HCT116 (cell line): ENCODE measurements around the gene APBA1. TPM values are rescaled to one million over a fixed set of nuclear protein-coding genes. Genes with fewer than 3 reads are reported as not detected.

Experiments used
- ATAC-seq: fragments of 200-7000 bp; cut with Tn5 transposase; 2 replicates; pipeline ENCODE4 v1.9.1; 2020; ENCODE audit warnings: mild to moderate bottlenecking, moderate library complexity
- BruUV-seq: library from RNA; stranded (reverse); fragments of 400-500 nt; replicated peaks from 2 replicates; lab custom pipeline; 2021; lab: Mats Ljungman, UMichigan
- CTCF ChIA-PET: fragments of 300-600 bp; sonication (Branson Sonifier 250); formaldehyde crosslinking; loops from one replicate; lab custom pipeline; 2021; ENCODE audit warnings: antibody characterized with exemption; lab: Charles Lee
- POLR2A ChIA-PET: fragments of 300-600, 350-600 bp; sonication (Branson Sonifier 250); formaldehyde crosslinking; loops from one replicate; lab custom pipeline; 2021; ENCODE audit warnings: antibody characterized with exemption; lab: Charles Lee
- RAD21 ChIA-PET, 2 experiments: fragments of 300-600 bp; sonication (Branson Sonifier 250); formaldehyde crosslinking; loops; one replicate each; lab custom pipeline; 2023; ENCODE audit warnings: low total read pairs in 2 of 2; ENCODE audit not compliant: uncharacterized antibody in 2 of 2, unreplicated experiment in 2 of 2, low non-redundant PET in 1 of 2; lab: Charles Lee
- DNase-seq: peaks from one replicate; pipeline ENCODE4 v3.0.0-alpha.2; 2010; ENCODE audit warnings: low read depth, low spot score
- H2AFZ ChIP-seq: fragments of 200-600 bp; shearing (Covaris generic), sonication (generic); 2 replicates; pipeline ENCODE4 v1.6.1; 2017; ENCODE audit warnings: low read depth, mixed run types, mixed read lengths, antibody characterized with exemption, low read length; ENCODE audit not compliant: poor library complexity, severe bottlenecking
- H3K27ac ChIP-seq: 2 replicates; pipeline ENCODE4 v1.5.1; 2012; ENCODE audit warnings: low read depth, low read length
- H3K27me3 ChIP-seq: fragments of 200-600 bp; sonication (generic); 2 replicates; pipeline ENCODE4 v1.6.1; 2016; ENCODE audit warnings: mixed run types, low read length, mixed read lengths; ENCODE audit not compliant: insufficient read depth
- H3K36me3 ChIP-seq, 2 experiments: fragments of 200-500 bp in 1 of 2; fragments of 200-600 bp in 1 of 2; sonication (Bioruptor generic) in 1 of 2; sonication (generic) in 1 of 2; 2 replicates each; pipeline versions ENCODE4 v1.5.1 to v1.6.1; 2014 to 2016; ENCODE audit warnings: low read length in 2 of 2, inconsistent platforms in 1 of 2, mixed read lengths in 1 of 2, mixed run types in 1 of 2; ENCODE audit not compliant: insufficient read depth in 2 of 2, control insufficient read depth in 1 of 2
- H3K4me1 ChIP-seq, 2 experiments: fragments of 200-600 bp in 1 of 2; sonication (generic) in 1 of 2; 2 replicates each; pipeline versions ENCODE4 v1.5.1 to v1.6.1; 2012 to 2017; ENCODE audit warnings: low read length in 2 of 2, inconsistent platforms in 1 of 2, mild to moderate bottlenecking in 1 of 2, mixed read lengths in 1 of 2, mixed run types in 1 of 2, moderate library complexity in 1 of 2; ENCODE audit not compliant: insufficient read depth in 2 of 2, control insufficient read depth in 1 of 2
- H3K4me2 ChIP-seq: fragments of 200-600 bp; sonication (generic); 2 replicates; pipeline ENCODE4 v1.6.1; 2017; ENCODE audit warnings: mixed run types, low read length, mixed read lengths
- H3K4me3 ChIP-seq, 2 experiments: fragments of 200-600 bp in 1 of 2; sonication (generic) in 1 of 2; replicated peaks in 1 of 2; 2 replicates each; pipeline ENCODE4 v1.5.1; 2011 to 2016; ENCODE audit warnings: low read length in 2 of 2, control low read depth in 1 of 2, low read depth in 1 of 2, mild to moderate bottlenecking in 1 of 2, mixed read lengths in 1 of 2, mixed run types in 1 of 2
- H3K79me2 ChIP-seq: fragments of 200-600 bp; sonication (generic); 2 replicates; pipeline ENCODE4 v1.6.1; 2017; ENCODE audit warnings: mild to moderate bottlenecking, mixed run types, low read length, moderate library complexity, mixed read lengths; ENCODE audit not compliant: insufficient read depth
- H3K9ac ChIP-seq: fragments of 200-600 bp; sonication (generic); 2 replicates; pipeline ENCODE4 v1.6.1; 2016; ENCODE audit warnings: low read length, mixed read lengths
- H3K9me2 ChIP-seq: fragments of 200-600 bp; sonication (generic), shearing (Covaris generic); 2 replicates; pipeline ENCODE4 v1.6.1; 2017; ENCODE audit warnings: mixed run types, mild to moderate bottlenecking, moderate library complexity; ENCODE audit not compliant: insufficient read depth
- H3K9me3 ChIP-seq, 2 experiments: fragments of 200-500 bp in 1 of 2; fragments of 200-600 bp in 1 of 2; sonication (Bioruptor generic) in 1 of 2; sonication (generic) in 1 of 2; 2 replicates each; pipeline ENCODE4 v1.6.1; 2014 to 2017; ENCODE audit warnings: low read length in 2 of 2, mixed read lengths in 2 of 2, inconsistent platforms in 1 of 2, low read depth in 1 of 2, mild to moderate bottlenecking in 1 of 2, mixed run types in 1 of 2, moderate library complexity in 1 of 2; ENCODE audit not compliant: control insufficient read depth in 1 of 2, insufficient read depth in 1 of 2
- H4K20me1 ChIP-seq: fragments of 200-600 bp; sonication (generic), shearing (Covaris generic); 2 replicates; pipeline ENCODE4 v1.6.1; 2017; ENCODE audit warnings: mixed run types, mild to moderate bottlenecking, moderate library complexity; ENCODE audit not compliant: insufficient read depth
- CEBPB ChIP-seq: IDR thresholded peaks from 2 replicates; pipeline ENCODE4 v1.6.1; 2012; ENCODE audit warnings: low read depth
- EGR1 ChIP-seq: IDR thresholded peaks from 2 replicates; pipeline ENCODE4 v1.6.1; 2012; ENCODE audit warnings: low read depth
- EZH2 ChIP-seq: fragments of 200-600 bp; sonication (generic); IDR thresholded peaks from 2 replicates; pipeline ENCODE4 v1.6.1; 2017; ENCODE audit warnings: antibody characterized with exemption, mixed run types
- EZH2phosphoT487 ChIP-seq: fragments of 200-600 bp; IDR thresholded peaks from 2 replicates; pipeline ENCODE4 v1.6.1; 2018; ENCODE audit warnings: antibody characterized with exemption, borderline replicate concordance
- JUND ChIP-seq: IDR thresholded peaks from 2 replicates; pipeline ENCODE4 v1.6.1; 2012
- SIN3A ChIP-seq: IDR thresholded peaks from 2 replicates; pipeline ENCODE4 v1.6.1; 2012; ENCODE audit warnings: low read depth
- SP1 ChIP-seq: IDR thresholded peaks from 2 replicates; pipeline ENCODE4 v1.6.1; 2012; ENCODE audit warnings: low read depth
- TCF7L2 ChIP-seq: IDR thresholded peaks from 2 replicates; pipeline ENCODE4 v1.7.0; 2011; ENCODE audit warnings: borderline replicate concordance, inconsistent platforms; ENCODE audit not compliant: insufficient read depth, insufficient read length; ENCODE audit errors: extremely low read depth
- YY1 ChIP-seq: IDR thresholded peaks from 2 replicates; pipeline ENCODE4 v1.6.1; 2011; ENCODE audit warnings: low read length, low read depth, moderate library complexity, mild to moderate bottlenecking; ENCODE audit not compliant: insufficient replicate concordance; ENCODE audit errors: extremely low read depth
- intact Hi-C: fragments of 100-400 bp; cut with micrococcal nuclease; formaldehyde crosslinking; loops from 2 replicates; pipeline ENCODE4 v1.10.0; 2022
- total RNA-seq: library from RNA; stranded (reverse); gene quantifications from one replicate; pipeline ENCODE4 v1.2.1, GENCODE V29; 2021; ENCODE audit not compliant: unreplicated experiment
- TF ChIP-seq, protein P1 (sequence below): IDR thresholded peaks from 2 replicates; pipeline ENCODE4 v1.6.1; 2012; ENCODE audit warnings: low read depth
- TF ChIP-seq, protein P2 (sequence below): IDR thresholded peaks from 2 replicates; pipeline ENCODE4 v1.6.1; 2012

Gene APBA1
- total RNA-seq, 1 experiment from 2014 or later, result 0.20 TPM

DNA sequence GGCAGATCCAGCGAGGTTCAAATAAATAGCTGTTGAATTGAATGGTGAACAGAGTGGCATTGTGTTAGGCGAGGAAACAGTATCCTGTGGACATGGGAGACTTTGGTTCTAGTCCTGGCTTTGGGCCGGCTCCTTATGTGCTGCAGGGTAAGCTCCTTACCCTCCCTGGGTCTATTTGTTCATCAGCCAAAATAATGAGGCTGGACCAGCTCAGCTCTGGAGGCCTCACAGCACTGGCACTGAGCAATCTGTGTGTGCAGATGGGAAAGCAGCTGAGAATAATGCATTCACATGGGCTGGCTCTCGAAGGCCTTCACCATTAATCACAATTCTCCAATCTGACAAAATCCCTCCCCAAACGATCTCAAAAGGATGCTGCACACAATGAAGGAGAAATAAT, 81.9 kb downstream of the APBA1 start:
- CTCF ChIA-PET, result no interaction called here
- ATAC-seq (no peak), DNase-seq (no peak)
- H2AFZ ChIP-seq, result no peak overlapping the region
- H3K36me3 ChIP-seq, result no peaks in the 10 kb centered on the region
- no peaks in the 10 kb centered on the region for H3K9me2 ChIP-seq
- H3K9ac ChIP-seq, result no peak overlapping the region
- no peak for TF ChIP-seq EZH2
- TF ChIP-seq, protein P1, sequence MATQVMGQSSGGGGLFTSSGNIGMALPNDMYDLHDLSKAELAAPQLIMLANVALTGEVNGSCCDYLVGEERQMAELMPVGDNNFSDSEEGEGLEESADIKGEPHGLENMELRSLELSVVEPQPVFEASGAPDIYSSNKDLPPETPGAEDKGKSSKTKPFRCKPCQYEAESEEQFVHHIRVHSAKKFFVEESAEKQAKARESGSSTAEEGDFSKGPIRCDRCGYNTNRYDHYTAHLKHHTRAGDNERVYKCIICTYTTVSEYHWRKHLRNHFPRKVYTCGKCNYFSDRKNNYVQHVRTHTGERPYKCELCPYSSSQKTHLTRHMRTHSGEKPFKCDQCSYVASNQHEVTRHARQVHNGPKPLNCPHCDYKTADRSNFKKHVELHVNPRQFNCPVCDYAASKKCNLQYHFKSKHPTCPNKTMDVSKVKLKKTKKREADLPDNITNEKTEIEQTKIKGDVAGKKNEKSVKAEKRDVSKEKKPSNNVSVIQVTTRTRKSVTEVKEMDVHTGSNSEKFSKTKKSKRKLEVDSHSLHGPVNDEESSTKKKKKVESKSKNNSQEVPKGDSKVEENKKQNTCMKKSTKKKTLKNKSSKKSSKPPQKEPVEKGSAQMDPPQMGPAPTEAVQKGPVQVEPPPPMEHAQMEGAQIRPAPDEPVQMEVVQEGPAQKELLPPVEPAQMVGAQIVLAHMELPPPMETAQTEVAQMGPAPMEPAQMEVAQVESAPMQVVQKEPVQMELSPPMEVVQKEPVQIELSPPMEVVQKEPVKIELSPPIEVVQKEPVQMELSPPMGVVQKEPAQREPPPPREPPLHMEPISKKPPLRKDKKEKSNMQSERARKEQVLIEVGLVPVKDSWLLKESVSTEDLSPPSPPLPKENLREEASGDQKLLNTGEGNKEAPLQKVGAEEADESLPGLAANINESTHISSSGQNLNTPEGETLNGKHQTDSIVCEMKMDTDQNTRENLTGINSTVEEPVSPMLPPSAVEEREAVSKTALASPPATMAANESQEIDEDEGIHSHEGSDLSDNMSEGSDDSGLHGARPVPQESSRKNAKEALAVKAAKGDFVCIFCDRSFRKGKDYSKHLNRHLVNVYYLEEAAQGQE, result no peak
- TF ChIP-seq EGR1, result no peak
- no peak for TF ChIP-seq YY1
- no peak for TF ChIP-seq SIN3A
- TF ChIP-seq, protein P2, sequence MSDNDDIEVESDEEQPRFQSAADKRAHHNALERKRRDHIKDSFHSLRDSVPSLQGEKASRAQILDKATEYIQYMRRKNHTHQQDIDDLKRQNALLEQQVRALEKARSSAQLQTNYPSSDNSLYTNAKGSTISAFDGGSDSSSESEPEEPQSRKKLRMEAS, result no peak
- TF ChIP-seq JUND, result no peak
- TF ChIP-seq CEBPB, result no peak
- no peak for TF ChIP-seq EZH2phosphoT487
- TF ChIP-seq SP1, result no peak
- no peak for TF ChIP-seq TCF7L2
- no peaks in the 10 kb centered on the region for H3K9me3 ChIP-seq
- RAD21 ChIA-PET, result no interaction called here
- H3K79me2 ChIP-seq, result no peaks in the 10 kb centered on the region
- H3K4me1 ChIP-seq, result no peaks in the 10 kb centered on the region
- no peak overlapping the region for H3K4me3 ChIP-seq
- no TSS peak for BruUV-seq
- peaks cover 45% of the 10 kb centered on the region for H3K27me3 ChIP-seq
- no peaks in the 10 kb centered on the region for H4K20me1 ChIP-seq
- POLR2A ChIA-PET, result no interaction called here
- H3K4me2 ChIP-seq, result no peak overlapping the region
- intact Hi-C loops, result no loop called here
- no peak overlapping the region for H3K27ac ChIP-seq
